NCI-H82 treated with DMSO at 0.1 percent for 48 hours (cell line): ENCODE measurements around the gene PROP1.
"Not testable (repeated sequence)": the region's sequence is repeated elsewhere in the genome, so short reads cannot be mapped to it uniquely, and the experiment has no call there.

Experiments used
- DNase-seq: peaks from one replicate; lab custom pipeline; 2025; ENCODE audit not compliant: unreplicated experiment; lab: John Stamatoyannopoulos, UW

Gene PROP1

DNA sequence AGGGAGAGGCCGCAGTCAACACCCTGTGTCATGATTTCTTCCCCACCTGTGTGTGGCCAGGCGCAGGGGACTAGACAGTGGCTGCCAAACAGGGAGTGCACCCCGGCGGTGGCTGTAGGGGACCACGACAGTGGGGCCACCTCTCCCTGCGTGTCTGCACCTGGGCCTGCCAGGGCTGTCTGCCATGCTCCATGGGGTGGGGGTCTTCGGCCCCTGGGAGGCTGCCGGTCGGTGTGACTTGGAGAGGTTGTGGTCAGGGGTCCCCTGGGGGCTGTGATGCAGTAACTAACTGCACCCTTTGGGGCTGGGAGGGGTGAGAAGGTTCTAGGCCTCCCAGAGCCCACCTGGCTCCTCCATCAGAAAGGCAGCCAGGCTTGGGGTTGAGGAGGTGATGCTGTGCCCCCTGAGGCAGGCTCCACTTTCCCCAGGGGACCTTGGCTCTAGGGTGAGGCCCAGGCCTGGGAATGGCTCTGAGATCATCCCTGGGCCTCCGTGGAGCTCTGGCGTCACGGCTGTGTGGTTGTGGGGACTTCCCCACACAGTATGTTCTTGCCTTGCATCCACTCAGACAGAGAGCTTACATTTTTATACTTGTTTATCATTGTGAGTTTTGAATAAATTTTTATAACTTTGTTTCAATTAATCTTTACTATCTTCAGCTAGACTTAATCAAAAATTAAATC lies 50.3 kb downstream of the PROP1 start:
- DNase-seq = not testable (repeated sequence)

DNA sequence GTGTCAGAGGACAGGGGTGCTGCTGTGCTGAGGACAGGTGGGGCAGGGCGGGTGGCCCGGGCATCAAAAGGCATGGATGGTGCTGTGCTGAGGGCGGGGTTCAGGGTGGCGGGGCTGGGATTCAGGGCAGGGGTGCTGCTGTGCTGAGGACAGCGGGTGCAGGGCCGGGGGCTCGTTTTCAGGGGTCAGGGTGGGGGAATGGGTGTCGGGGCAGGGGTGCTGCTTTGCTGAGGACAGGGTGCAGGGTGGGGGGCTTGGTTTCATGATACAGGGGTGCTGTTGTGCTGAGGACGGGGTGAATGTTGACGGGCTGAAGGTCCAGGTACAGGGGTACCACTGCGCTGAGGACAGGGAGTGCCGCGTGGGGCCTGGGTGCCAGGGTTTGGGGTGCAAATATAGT lies 50.9 kb downstream of the PROP1 start:
- DNase-seq = not testable (repeated sequence)

DNA sequence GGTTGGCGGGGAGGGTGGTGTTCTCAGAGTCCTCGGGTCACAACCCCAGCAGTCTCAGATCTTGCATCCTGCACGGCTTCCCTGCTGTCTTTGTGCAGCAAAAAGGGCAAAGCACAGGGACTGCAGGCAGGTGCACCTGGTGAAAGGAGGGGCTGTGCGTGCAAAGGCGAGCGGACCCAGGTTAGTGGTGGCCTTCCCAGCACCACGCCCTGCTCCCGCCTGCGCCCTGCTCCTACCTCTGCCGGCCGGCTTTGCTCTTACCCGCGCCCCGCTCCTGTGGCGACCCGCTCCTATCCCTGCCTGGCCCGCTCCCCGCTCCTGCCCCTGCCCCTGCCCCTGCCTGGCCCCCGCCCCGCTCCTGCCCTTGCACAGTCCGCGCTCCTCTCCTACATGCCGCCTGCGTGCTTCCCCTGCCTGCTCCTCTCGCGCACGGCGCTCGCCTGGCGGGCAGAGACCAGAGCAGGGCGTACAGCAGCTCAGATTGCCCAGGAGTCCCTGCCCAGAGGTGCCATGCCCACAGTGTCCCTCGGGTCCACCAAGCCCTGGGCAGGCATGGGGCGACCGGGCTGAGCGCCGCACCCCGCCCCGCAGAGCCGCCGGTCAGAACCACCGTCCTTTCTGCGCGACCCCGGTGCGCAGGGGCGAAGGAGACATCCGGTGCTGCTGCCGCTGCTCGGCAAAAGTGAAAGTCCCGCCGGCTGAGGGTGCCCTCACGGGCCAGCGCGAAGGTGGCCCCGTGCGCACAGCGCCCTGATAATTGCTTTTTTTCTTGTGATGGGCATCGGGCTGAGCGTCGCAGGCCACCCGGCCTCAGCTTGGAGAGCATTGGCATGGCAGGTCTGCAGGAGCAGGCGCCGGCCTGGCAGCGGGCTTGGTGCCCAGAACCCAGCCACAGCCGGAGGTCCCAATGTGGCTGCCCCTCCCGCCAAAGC lies 52.0 kb downstream of the PROP1 start:
- not testable (repeated sequence) for DNase-seq

DNA sequence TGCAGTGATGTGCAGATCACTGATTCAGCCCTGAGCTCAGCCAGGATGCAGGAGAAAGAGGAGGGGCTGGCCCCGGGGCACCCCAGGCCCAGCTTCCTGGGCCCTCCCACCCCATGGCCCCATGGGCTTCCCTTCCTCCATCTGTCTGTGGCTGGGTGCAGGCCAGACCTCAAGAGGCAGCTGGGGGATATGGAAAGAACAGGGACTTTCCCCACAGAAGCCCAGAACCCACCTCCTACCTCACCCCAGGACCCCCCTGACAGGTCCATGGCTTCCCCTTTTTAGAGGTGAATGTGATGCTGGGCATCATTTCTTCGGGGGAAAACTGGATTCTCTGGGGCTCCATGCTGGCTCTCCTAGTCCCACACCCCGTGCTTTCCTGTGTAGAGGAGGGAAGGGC lies 53.1 kb downstream of the PROP1 start:
- DNase-seq = not testable (repeated sequence)
